ENCODE results near the gene HS3ST3B1. TPM values are rescaled to one million over a fixed set of nuclear protein-coding genes. Genes with fewer than 3 reads are reported as not detected.

Gene HS3ST3B1
- total RNA-seq, 1 experiment from 2014 or later = 0.33 TPM

GRCh38 chr17:14304222-14304772, 3.4 kb downstream of the HS3ST3B1 start:
- 0 out of 2 replicates have a peak overlapping the region, but pooled peaks have one; percentile 11 for H2AFZ ChIP-seq (ENCODE audit: low read length)
- no peak for ATAC-seq
- CTCF ChIA-PET = no interaction called here
- no peaks in the 10 kb centered on the region for H4K20me1 ChIP-seq (ENCODE audit: low read length)
- intact Hi-C loops (cut with micrococcal nuclease) = loop anchor here (10.0 kb wide), 1 partner anchor 239 kb away; the partner anchor contains the start of gene COX10
- no peak overlapping the region for H3K9ac ChIP-seq (ENCODE audit: low read length)
- no peak overlapping the region for H3K27ac ChIP-seq (ENCODE audit: low read length)
- H3K79me2 ChIP-seq (ENCODE audit: low read length) = no peaks in the 10 kb centered on the region
- H3K36me3 ChIP-seq (ENCODE audit: low read depth, low read length) = no peaks in the 10 kb centered on the region
- no TSS peak for BruUV-seq (replicated peaks)
- H3K4me2 ChIP-seq (ENCODE audit: low read length) = peak overlapping the region; percentile 88
- DNase-seq = no peak
- no peaks in the 10 kb centered on the region for H3F3A ChIP-seq (ENCODE audit: low read length, unreplicated experiment)
- POLR2A ChIA-PET (ENCODE audit: unreplicated experiment) = no interaction called here
- peak overlapping the region; percentile 65; the same call in 1 of the 2 replicates for H3K4me3 ChIP-seq (ENCODE audit: low read length)
- no peak; the same call in 1 of the 2 replicates for TF ChIP-seq EZH2phosphoT487 (IDR thresholded peaks at IDR 0.05; ENCODE audit: borderline replicate concordance, low read length)
- peak; percentile 64 for TF ChIP-seq EZH2 (IDR thresholded peaks at IDR 0.05; ENCODE audit: low read length, unreplicated experiment)
- no peak for TF ChIP-seq CTCF (conservative IDR thresholded peaks at IDR 0.05; ENCODE audit: low read depth, low read length)
- H3K27me3 ChIP-seq (ENCODE audit: low read length) = peaks cover 93% of the 10 kb centered on the region
- peaks cover 40% of the 10 kb centered on the region for H3K4me1 ChIP-seq (ENCODE audit: insufficient read depth, low read length)
- no peaks in the 10 kb centered on the region for H3K9me2 ChIP-seq (replicated peaks; ENCODE audit: low read length)
- no peaks in the 10 kb centered on the region for H3K9me3 ChIP-seq (ENCODE audit: low read length)

- ATAC-seq = no peak
- no peak for DNase-seq
- intact Hi-C loops (cut with micrococcal nuclease) = loop anchor here (10.0 kb wide), 1 partner anchor 240 kb away; the partner anchor contains the start of gene COX10
- Histone ChIP-seq H3K27ac (ENCODE audit: low read length) (no peak overlapping the region), H3K9ac (ENCODE audit: low read length) (no peak overlapping the region), H3K27me3 (ENCODE audit: low read length) (peaks cover 93% of the 10 kb centered on the region), H3K36me3 (ENCODE audit: low read depth, low read length) (no peaks in the 10 kb centered on the region), H3K4me2 (ENCODE audit: low read length) (no peak overlapping the region), H4K20me1 (ENCODE audit: low read length) (no peaks in the 10 kb centered on the region), H3K4me1 (ENCODE audit: insufficient read depth, low read length) (peaks cover 33% of the 10 kb centered on the region), H2AFZ (ENCODE audit: low read length) (no peak overlapping the region), H3F3A (ENCODE audit: low read length, unreplicated experiment) (no peaks in the 10 kb centered on the region), H3K4me3 (ENCODE audit: low read length) (no peak overlapping the region), H3K79me2 (ENCODE audit: low read length) (no peaks in the 10 kb centered on the region), H3K9me2 (replicated peaks; ENCODE audit: low read length) (no peaks in the 10 kb centered on the region), H3K9me3 (ENCODE audit: low read length) (no peaks in the 10 kb centered on the region)
- ChIA-PET CTCF (no interaction called here), POLR2A (ENCODE audit: unreplicated experiment) (no interaction called here)
- no TSS peak for BruUV-seq (replicated peaks)
- no peak for TF ChIP-seq EZH2phosphoT487 (IDR thresholded peaks at IDR 0.05; ENCODE audit: borderline replicate concordance, low read length)
- TF ChIP-seq CTCF (conservative IDR thresholded peaks at IDR 0.05; ENCODE audit: low read depth, low read length) = no peak
- no peak for TF ChIP-seq EZH2 (IDR thresholded peaks at IDR 0.05; ENCODE audit: low read length, unreplicated experiment)
Measured at GRCh38 chr17:14304773-14305517, 4.1 kb downstream of the HS3ST3B1 start.
